GM12875 (cell line): ENCODE measurements around the gene PCP4L1.

Experiments
- H3K4me3 ChIP-seq: one replicate; pipeline ENCODE4 v1.5.1; 2011; ENCODE audit warnings: low read depth, low read length, control low read depth
- CTCF ChIP-seq: IDR thresholded peaks from 2 replicates; pipeline ENCODE4 v1.5.1; 2011; ENCODE audit warnings: low read depth, mild to moderate bottlenecking, control low read depth, inconsistent platforms, low read length, moderate library complexity, borderline replicate concordance; ENCODE audit not compliant: insufficient read depth

The PCP4L1 gene

GRCh38 chr1:161225178-161225533, 33.4 kb upstream of the PCP4L1 start:
- no peak for TF ChIP-seq CTCF

GRCh38 chr1:161225534-161226319, 32.8 kb upstream of the PCP4L1 start, which contains the start of gene TOMM40L:
TSS of gene TOMM40L (plus strand) at chr1:161226060. CDS start at chr1:161226490, 430 bp downstream.
- peak; percentile 62 for TF ChIP-seq CTCF
- H3K4me3 ChIP-seq = peak within 1 kb of the TSS; percentile 77

More at GRCh38 chr1:161225178-161225533, 33.4 kb upstream of the PCP4L1 start:
- H3K4me3 ChIP-seq = no peak overlapping the region

- peak overlapping the region; percentile 77 for H3K4me3 ChIP-seq
- TF ChIP-seq CTCF = no peak
Observed at GRCh38 chr1:161226320-161226711, 32.2 kb upstream of the PCP4L1 start.

GRCh38 chr1:161226759-161227158, 31.8 kb upstream of the PCP4L1 start:
- no peak for TF ChIP-seq CTCF
- peak overlapping the region; percentile 77 for H3K4me3 ChIP-seq

- TF ChIP-seq CTCF = peak; percentile 72
- H3K4me3 ChIP-seq = no peak overlapping the region
Observed at GRCh38 chr1:161227196-161227871, 31.2 kb upstream of the PCP4L1 start.

- no peak for TF ChIP-seq CTCF
- no peak overlapping the region for H3K4me3 ChIP-seq
Observed at GRCh38 chr1:161228032-161228431, 30.5 kb upstream of the PCP4L1 start.

- H3K4me3 ChIP-seq = no peak overlapping the region
- TF ChIP-seq CTCF = 0 out of 2 replicates have a peak, but pooled peaks have one; percentile 10
Observed at GRCh38 chr1:161229896-161230295, 28.6 kb upstream of the PCP4L1 start.
